Prostate gland (tissue), 2 donors: ENCODE measurements around the gene ZSWIM5. TPM values are rescaled to one million over a fixed set of nuclear protein-coding genes. Genes with fewer than 3 reads are reported as not detected.
"Not testable (repeated sequence)": the region's sequence is repeated elsewhere in the genome, so short reads cannot be mapped to it uniquely, and the experiment has no call there.

Experiments used
- DNase-seq: peaks from one replicate; pipeline ENCODE4 v3.0.0-alpha.2; 2019; ENCODE audit warnings: low spot score
- H3K27ac ChIP-seq, 2 donors: fragments of 200-600 bp; sonication (generic); 2 replicates each; pipeline ENCODE4 v1.5.1; 2017 to 2019
- H3K27me3 ChIP-seq: fragments of 200-600 bp; sonication (generic); replicated peaks from 2 replicates; pipeline ENCODE4 v1.5.1; 2019; ENCODE audit not compliant: insufficient read depth
- H3K36me3 ChIP-seq, 2 donors: fragments of 200-600 bp; sonication (generic); 1 replicate in 1 of 2; 2 replicates in 1 of 2; pipeline versions ENCODE4 v1.5.1 to v1.8.1; 2017 to 2019
- H3K4me1 ChIP-seq: fragments of 200-600 bp; sonication (generic); replicated peaks from 2 replicates; pipeline ENCODE4 v1.5.1; 2019
- H3K4me3 ChIP-seq, 2 donors: fragments of 200-600 bp; sonication (generic); 2 replicates each; pipeline ENCODE4 v1.5.1; 2017 to 2019
- H3K9me3 ChIP-seq: fragments of 200-600 bp; sonication (generic); 2 replicates; pipeline ENCODE4 v1.5.1; 2017
- CTCF ChIP-seq, 4 experiments: fragments of 200-600 bp in 2 of 4; fragments of 450-650 bp in 2 of 4; sonication (generic) in 2 of 4; IDR thresholded peaks; 1 replicate in 3 of 4; 2 replicates in 1 of 4; pipeline ENCODE4 v1.5.1; 2016 to 2019; ENCODE audit warnings: antibody characterized with exemption in 4 of 4, mild to moderate bottlenecking in 2 of 4, moderate library complexity in 2 of 4
- POLR2A ChIP-seq: fragments of 450-650 bp; IDR thresholded peaks from one replicate; pipeline ENCODE4 v1.6.1; 2016; ENCODE audit warnings: antibody characterized with exemption, mild to moderate bottlenecking
- POLR2AphosphoS5 ChIP-seq: sonication (generic); formaldehyde crosslinking; IDR thresholded peaks from one replicate; pipeline ENCODE4 v1.6.1; 2017; ENCODE audit warnings: antibody characterized with exemption
- WGBS: methylation state at CpG from one replicate; pipeline ENCODE4 v1.1.5; 2018; 5-methylcytosine and 5-hydroxymethylcytosine counted together
- intact Hi-C: fragments of 100-400 bp; cut with DNase I; formaldehyde crosslinking; loops from one replicate; pipeline ENCODE4 v1.14.2; 2022
- total RNA-seq, 2 donors: library from RNA; depleted of rRNA; stranded (reverse); fragments of >200 nt; gene quantifications; one replicate each; pipeline ENCODE4 v1.1.0, GENCODE V29; 2016

ZSWIM5 gene
- total RNA-seq, 2 donors from 2014 or later = 7.2 to 18.6 TPM

- no peaks in the 10 kb centered on the region for H3K27me3 ChIP-seq
- no peaks in the 10 kb centered on the region for H3K9me3 ChIP-seq
- H3K27ac ChIP-seq = no peak overlapping the region
- no peaks in the 10 kb centered on the region for H3K36me3 ChIP-seq
- TF ChIP-seq CTCF (IDR thresholded peaks at IDR 0.05) (no peak), POLR2A (no peak), POLR2AphosphoS5 (no peak)
- intact Hi-C loops = no loop called here
- H3K4me3 ChIP-seq = no peak overlapping the region
- no peak for DNase-seq
- no peaks in the 10 kb centered on the region for H3K4me1 ChIP-seq
- WGBS = 88% methylated on average over 2 of the region's 2 CpGs
These were observed 138.6 kb downstream of the ZSWIM5 start for GRCh38 chr1:45067806-45068205.

GRCh38 chr1:45065083-45065482, 141.3 kb downstream of the ZSWIM5 start:
- Histone ChIP-seq H3K27me3 (no peaks in the 10 kb centered on the region), H3K4me3 (no peak overlapping the region), H3K9me3 (no peaks in the 10 kb centered on the region), H3K27ac (no peak overlapping the region), H3K36me3 (no peaks in the 10 kb centered on the region), H3K4me1 (no peaks in the 10 kb centered on the region)
- WGBS = 90% methylated on average over 2 of the region's 2 CpGs
- DNase-seq = no peak
- intact Hi-C loops = no loop called here
- TF ChIP-seq POLR2A (no peak), CTCF (IDR thresholded peaks at IDR 0.05) (no peak), POLR2AphosphoS5 (no peak)

- H3K27ac ChIP-seq, H3K4me3 ChIP-seq, H3K27me3 ChIP-seq, H3K4me1 ChIP-seq, intact Hi-C loops, DNase-seq, H3K36me3 ChIP-seq, H3K9me3 ChIP-seq: not testable (repeated sequence)
- WGBS = 93% methylated on average over 4 of the region's 4 CpGs
These were observed 143.9 kb downstream of the ZSWIM5 start for GRCh38 chr1:45062463-45062862.

GRCh38 chr1:45059829-45060228, 146.6 kb downstream of the ZSWIM5 start:
- H3K27me3 ChIP-seq = no peaks in the 10 kb centered on the region
- H3K4me3 ChIP-seq = no peak overlapping the region
- no peaks in the 10 kb centered on the region for H3K4me1 ChIP-seq
- no peaks in the 10 kb centered on the region for H3K9me3 ChIP-seq
- no peak for TF ChIP-seq POLR2AphosphoS5
- TF ChIP-seq CTCF (IDR thresholded peaks at IDR 0.05) = no peak
- no peak for TF ChIP-seq POLR2A
- H3K27ac ChIP-seq = no peak overlapping the region
- intact Hi-C loops = no loop called here
- H3K36me3 ChIP-seq = no peaks in the 10 kb centered on the region
- DNase-seq = no peak
- 50% methylated on average over 2 of the region's 2 CpGs for WGBS

- intact Hi-C loops = no loop called here
- no peaks in the 10 kb centered on the region for H3K27me3 ChIP-seq
- no peaks in the 10 kb centered on the region for H3K9me3 ChIP-seq
- H3K27ac ChIP-seq = no peak overlapping the region
- no peaks in the 10 kb centered on the region for H3K4me1 ChIP-seq
- no peak for DNase-seq
- no peaks in the 10 kb centered on the region for H3K36me3 ChIP-seq
- no peak overlapping the region for H3K4me3 ChIP-seq
- WGBS = 76% methylated on average over 1 of the region's 1 CpG
- TF ChIP-seq POLR2AphosphoS5 = no peak
- TF ChIP-seq CTCF (IDR thresholded peaks at IDR 0.05) = no peak
- no peak for TF ChIP-seq POLR2A
These were observed 148.9 kb downstream of the ZSWIM5 start for GRCh38 chr1:45057542-45057941.
